GM12865 (cell line): Measurements from ENCODE around the gene PHKA2.

Source experiments
- DNase-seq: peaks from one replicate; pipeline ENCODE4 v3.0.0; 2010; ENCODE audit warnings: low read depth
- H3K4me3 ChIP-seq: 2 replicates; pipeline ENCODE4 v1.5.1; 2011; ENCODE audit warnings: mild to moderate bottlenecking, low read depth, low read length, control low read depth
- TF ChIP-seq, protein P1 (sequence below): IDR thresholded peaks from 2 replicates; pipeline ENCODE4 v1.5.1; 2011; ENCODE audit warnings: low read length, control low read depth, low read depth, inconsistent platforms; ENCODE audit not compliant: insufficient read depth; ENCODE audit errors: missing control alignments

Gene PHKA2

GRCh38 chrX:18889346-18890048 lies 94.4 kb downstream of the PHKA2 start:
- TF ChIP-seq, protein P1, sequence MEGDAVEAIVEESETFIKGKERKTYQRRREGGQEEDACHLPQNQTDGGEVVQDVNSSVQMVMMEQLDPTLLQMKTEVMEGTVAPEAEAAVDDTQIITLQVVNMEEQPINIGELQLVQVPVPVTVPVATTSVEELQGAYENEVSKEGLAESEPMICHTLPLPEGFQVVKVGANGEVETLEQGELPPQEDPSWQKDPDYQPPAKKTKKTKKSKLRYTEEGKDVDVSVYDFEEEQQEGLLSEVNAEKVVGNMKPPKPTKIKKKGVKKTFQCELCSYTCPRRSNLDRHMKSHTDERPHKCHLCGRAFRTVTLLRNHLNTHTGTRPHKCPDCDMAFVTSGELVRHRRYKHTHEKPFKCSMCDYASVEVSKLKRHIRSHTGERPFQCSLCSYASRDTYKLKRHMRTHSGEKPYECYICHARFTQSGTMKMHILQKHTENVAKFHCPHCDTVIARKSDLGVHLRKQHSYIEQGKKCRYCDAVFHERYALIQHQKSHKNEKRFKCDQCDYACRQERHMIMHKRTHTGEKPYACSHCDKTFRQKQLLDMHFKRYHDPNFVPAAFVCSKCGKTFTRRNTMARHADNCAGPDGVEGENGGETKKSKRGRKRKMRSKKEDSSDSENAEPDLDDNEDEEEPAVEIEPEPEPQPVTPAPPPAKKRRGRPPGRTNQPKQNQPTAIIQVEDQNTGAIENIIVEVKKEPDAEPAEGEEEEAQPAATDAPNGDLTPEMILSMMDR, result no peak
- DNase-seq, result no peak
- no peak overlapping the region for H3K4me3 ChIP-seq

GRCh38 chrX:18888281-18888680 lies 95.6 kb downstream of the PHKA2 start:
- DNase-seq, result no peak
- no peak overlapping the region for H3K4me3 ChIP-seq
- TF ChIP-seq, protein P1, result no peak

- DNase-seq, result no peak
- TF ChIP-seq, protein P1, result no peak
- no peak overlapping the region for H3K4me3 ChIP-seq
Observed at GRCh38 chrX:18887825-18888212, 96.1 kb downstream of the PHKA2 start.

DNA sequence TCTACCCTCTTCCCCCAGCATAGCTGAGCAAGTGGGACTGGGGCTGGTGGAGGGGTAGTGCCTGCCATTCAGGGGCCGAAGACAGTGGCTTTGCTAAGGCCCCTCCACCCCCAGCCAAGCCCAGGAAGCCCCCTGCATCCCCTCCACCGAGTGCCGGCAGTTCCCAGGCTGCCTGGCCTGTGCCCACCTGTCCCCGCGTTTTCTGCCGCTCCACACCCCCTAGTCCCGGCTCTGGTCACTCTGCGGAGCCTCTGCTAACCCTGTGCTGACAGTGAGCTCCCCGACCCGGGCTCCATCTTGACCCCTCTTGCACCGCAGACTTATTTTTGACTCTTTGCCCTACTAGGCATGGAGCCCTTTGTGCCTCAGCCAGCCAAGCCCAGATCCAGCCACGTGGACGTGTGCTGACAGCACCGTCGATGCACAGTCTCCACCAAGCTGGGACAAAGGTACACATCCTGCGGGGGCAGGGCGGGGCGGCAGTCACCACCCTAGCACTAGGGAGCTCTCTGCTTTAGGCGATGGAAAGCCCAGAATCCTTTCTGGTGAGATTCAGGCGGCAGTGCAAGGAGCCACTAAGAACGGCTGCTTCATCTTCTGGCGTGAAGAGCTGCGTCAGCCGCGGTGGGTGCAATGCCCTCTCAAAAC lies 96.6 kb downstream of the PHKA2 start:
- TF ChIP-seq, protein P1, result no peak
- DNase-seq, result no peak
- H3K4me3 ChIP-seq, result peak overlapping the region; percentile 73

DNA sequence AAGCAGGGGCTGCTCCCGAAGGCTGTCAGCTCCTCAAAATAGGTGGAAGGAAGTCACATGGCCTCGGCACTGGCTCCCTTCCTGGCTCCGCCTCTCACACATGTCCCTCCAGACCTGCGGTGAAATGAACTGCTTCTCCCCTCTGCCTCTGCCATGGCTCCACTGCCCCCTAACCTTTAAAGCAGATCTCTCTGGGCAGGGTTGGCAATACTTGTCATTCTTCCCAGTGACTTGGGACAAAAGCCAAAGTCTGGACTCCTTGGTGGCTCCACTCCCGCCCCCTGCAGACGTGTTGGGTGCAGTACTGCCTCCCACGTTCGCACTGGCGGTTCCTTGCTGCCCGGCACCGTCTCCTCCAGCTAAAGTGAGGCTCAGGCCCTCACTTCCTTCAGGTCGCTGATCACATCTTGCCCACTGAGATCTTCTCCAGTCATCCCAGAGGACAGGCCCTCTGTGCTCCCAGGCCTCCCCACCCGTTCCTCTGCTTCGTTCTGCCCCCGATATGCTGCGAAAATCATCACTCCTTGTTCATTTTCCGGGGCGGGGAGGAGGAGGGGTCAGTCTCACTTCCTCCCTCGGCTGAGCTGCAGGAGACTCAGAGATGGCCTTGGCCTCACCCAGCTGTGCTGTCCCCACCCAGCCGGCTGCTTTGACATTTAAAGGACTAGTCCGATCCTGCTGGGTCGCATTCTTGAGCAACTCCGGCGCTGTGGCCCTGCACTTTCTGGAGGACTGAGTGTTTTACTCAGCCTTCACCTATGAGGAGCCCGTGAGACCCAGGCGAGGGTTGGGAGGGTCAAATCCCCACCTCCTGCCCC lies 97.4 kb downstream of the PHKA2 start:
- peak overlapping the region; percentile 73 for H3K4me3 ChIP-seq
- TF ChIP-seq, protein P1, result peak; percentile 70
- DNase-seq, result peak; percentile 90

- peak overlapping the region; percentile 73 for H3K4me3 ChIP-seq
Observed at GRCh38 chrX:18886005-18886343, 97.9 kb downstream of the PHKA2 start.

More at GRCh38 chrX:18886005-18886343, 97.9 kb downstream of the PHKA2 start:
- no peak for DNase-seq
- TF ChIP-seq, protein P1, result no peak
